IPS-18c (cell line): ENCODE measurements around the gene GDPD4.

Experiments used
- H3K4me3 ChIP-seq: 2 replicates; pipeline ENCODE4 v1.7.0; 2013; ENCODE audit warnings: low read depth, mild to moderate bottlenecking, low read length, moderate library complexity; ENCODE audit not compliant: insufficient read depth
- H3K9me3 ChIP-seq: one replicate; pipeline ENCODE4 v1.6.1; 2013; ENCODE audit warnings: mild to moderate bottlenecking, low read length, moderate library complexity; ENCODE audit not compliant: control insufficient read depth, insufficient read depth

Gene GDPD4

DNA sequence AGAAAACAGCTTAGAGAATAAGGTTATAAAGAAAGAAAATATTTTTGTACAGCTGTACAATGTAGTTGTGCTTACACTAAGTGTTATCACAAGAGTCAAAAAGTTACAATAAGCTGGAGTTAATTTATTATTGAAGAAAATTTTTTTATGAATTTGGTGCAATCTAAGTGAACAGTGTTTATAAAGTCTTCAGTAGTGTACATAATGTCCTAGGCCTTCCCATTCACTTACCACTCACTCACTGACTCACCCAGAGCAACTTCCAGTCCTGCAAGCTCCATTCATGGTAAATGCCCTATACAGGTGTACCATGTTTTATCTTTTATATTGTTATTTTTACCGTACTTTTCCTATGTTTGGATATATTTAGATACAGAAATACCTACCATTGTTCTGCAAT lies 34.7 kb downstream of the GDPD4 start:
- Histone ChIP-seq H3K9me3 (no peaks in the 10 kb centered on the region), H3K4me3 (no peak overlapping the region)

DNA sequence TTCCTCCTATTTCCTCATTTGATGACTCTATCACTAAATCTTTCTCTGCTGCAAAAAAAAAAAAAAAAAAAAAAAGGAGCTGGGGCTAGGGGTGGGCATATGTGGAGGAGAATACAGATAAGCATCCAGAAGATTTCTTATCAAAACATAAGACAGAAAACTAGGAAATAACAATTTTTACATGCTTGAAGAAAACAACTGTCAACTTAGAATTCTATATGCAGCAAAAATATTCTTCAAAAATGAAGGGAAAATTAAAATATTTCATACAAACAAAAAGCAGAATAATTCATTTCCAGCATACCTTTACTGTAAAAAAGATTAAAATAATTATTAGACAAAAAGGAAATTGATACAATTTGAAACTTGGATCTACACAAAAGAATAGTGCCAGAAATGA lies 38.7 kb downstream of the GDPD4 start:
- H3K4me3 ChIP-seq, result no peak overlapping the region
- H3K9me3 ChIP-seq, result no peaks in the 10 kb centered on the region

DNA sequence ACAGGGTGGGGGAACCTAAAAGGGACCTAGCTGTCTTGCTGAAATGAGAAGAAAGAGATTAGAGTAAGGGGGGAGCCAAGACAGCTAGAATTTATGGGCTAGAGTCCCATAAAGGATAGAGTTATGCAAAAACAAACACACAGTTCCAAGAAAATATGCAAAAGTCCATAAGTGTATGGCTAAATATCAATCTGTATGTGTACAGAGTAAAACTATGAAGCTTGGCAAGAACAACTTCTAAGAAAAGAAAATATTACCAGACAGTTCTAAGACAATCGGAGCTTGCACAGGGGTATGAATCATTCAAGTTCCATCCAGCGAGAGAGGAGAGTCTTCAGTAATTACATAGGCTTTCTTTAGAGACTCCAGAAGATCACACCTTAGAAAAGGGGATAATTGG lies 41.8 kb downstream of the GDPD4 start:
- Histone ChIP-seq H3K9me3 (no peaks in the 10 kb centered on the region), H3K4me3 (no peak overlapping the region)

DNA sequence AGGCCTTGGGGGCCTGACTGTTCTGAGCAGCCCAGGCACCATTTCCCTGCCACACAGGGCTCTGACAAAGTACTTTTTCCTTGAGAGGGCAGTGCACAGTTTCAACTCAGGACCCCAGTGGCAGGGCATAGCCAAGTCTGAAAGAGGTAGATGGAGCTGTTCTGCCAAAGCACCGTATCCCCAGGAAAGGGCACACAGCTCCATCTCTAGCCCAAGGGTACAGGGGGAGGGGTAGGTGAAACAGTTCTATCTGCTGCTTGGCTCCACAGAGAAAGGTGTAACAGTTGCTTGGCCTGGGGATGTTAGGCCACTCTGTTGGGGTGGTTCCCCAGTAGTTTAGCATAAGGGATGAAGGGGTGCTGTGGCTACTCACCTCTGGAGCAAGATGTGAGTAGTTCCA lies 47.8 kb downstream of the GDPD4 start:
- H3K4me3 ChIP-seq, result no peak overlapping the region
- no peaks in the 10 kb centered on the region for H3K9me3 ChIP-seq

DNA sequence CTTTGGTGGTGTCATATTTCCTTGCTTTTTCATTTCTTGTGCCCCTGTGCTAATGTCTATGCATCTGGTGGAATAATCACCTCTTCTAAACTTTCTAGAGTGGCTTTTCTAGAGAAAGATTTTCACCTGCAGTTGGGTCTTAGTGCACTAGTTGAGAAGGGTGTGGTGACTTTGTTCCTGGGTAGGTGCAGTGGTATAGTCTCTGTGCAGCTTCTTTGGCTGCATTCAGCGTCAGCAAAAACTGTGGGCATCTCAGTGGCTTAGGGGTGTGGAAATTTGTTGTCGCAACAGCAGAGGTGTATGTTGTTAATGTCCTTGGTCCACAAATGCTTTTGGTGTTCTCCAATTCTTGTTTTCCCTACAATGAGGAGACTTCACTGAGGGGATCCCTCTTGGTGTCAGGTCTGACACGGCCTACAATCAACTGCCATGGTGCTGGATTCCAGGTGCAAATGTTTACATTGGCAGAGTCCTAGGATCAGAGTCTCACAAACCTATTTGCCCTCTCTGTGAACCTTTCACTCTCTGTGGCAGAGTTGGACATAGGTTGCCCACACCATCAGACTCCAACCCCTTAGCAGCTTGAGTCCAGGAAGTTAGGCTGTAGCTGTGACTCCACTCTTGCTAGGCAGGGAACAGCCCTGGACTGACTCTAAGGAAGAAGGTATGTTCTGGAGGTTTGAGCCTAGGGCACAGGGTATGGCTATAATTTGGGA lies 48.8 kb downstream of the GDPD4 start:
- Histone ChIP-seq H3K4me3 (no peak overlapping the region), H3K9me3 (no peaks in the 10 kb centered on the region)

DNA sequence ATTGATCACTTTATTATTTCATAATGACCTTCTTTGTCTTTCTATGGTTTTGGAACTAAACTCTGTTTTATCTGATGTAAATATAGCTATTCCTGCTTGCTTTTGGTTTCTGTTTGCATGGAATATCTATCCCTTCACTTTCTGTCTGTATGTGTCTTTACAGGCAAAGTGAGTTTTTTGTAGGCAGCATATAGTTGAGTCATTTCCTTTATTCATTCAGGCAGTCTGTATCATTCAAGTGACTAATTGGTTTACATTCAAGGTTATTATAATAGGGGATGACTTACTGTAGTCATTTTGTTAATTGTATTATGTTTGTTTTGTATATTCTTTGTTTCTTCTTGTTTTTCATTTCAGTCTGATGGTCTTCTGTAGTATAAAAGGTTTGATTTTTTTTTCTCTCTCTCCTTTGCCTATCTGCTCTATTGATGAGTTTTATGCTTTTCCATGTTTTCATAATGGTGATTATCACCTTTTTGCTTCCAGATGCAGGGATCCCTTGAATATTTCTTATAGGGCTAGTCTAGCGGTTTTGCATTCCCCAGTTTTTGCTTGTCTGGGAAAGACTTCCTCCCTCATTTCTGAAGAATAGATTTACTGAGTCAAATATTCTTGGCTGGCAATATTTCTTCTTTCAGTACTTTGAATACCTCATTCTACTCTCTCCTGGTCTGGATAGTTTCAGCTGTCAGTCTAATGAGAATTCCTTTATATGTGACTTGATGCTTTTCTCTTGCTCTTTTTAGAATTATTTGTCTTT lies 50.4 kb downstream of the GDPD4 start:
- Histone ChIP-seq H3K4me3 (no peak overlapping the region), H3K9me3 (no peaks in the 10 kb centered on the region)

GRCh38 chr11:77249427-77249826 lies 52.1 kb downstream of the GDPD4 start:
- Histone ChIP-seq H3K4me3 (no peak overlapping the region), H3K9me3 (no peaks in the 10 kb centered on the region)

DNA sequence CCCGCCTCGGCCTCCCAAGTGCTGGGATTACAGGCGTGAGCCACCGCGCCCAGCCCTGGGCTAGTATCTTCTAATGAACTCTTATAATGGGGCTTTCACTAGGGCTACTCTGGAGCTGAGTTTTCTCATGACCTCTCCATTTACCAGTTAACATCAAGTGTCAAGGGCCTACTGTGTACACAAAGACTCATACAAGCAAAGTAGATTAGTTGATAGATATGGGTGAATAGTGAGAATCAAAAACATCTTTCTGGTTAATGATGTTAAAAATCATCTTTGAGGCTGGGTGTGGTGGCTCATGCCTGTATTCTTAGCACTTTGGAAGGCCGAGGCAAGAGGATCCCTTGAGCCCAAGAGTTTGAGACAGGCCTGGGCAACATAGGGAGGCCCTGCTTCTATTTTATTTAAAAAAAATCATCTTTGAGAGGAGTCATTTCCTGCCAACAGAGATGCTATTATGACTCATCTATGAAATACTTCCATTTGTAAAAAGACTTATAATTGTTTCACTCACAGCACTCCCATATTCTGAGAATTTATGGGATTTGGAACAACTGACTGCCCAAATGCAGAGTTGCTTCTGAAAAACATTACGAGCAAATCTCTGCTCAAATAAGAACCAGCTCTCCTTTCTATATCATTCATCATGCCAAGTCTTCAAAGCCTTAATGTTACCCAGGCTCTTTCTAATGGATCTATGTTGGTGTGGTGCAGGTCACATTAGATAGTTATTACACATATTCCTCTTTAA lies 57.0 kb downstream of the GDPD4 start:
- H3K4me3 ChIP-seq, result no peak overlapping the region
- H3K9me3 ChIP-seq, result peaks cover 2% of the 10 kb centered on the region

DNA sequence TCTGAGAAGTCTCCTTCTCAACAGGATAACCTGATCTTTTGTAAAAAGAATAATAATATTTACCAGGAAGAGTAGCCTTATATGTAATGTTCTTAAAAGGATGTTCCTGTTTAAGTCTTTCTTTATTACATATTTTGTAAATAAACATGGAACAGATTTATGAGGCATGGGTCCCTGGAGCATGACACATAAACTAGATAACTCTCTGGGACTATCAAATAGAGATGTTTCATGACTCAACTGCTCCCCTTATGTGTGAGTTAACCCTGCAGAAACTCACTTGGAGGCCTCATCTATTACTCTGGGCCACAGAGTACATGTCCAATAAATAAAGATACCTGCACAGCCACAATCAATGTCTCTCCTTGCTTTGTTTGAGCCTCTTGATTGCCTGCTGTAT lies 64.6 kb downstream of the GDPD4 start:
- peaks cover 2% of the 10 kb centered on the region for H3K9me3 ChIP-seq
- H3K4me3 ChIP-seq, result no peak overlapping the region

DNA sequence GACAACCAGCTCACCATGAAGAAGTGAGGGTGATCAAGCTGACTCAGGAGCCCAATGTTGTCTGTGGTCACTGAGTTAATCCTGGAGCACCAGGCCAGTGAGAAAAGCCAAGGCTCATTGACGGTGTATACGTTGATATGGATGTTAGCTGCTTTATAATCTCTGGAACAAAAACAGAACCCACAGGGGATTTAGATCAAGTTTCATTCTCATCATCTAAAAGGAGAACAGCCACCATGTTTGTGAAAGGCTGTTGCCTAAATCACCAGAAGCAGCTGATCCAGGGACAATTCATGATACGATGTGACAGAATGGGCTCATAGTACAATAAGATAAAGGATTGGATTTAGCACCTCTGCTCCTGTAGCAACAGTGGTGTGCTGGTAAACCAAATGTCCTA lies 68.5 kb downstream of the GDPD4 start:
- no peak overlapping the region for H3K4me3 ChIP-seq
- no peaks in the 10 kb centered on the region for H3K9me3 ChIP-seq

GRCh38 chr11:77232242-77232641 lies 69.2 kb downstream of the GDPD4 start:
- H3K9me3 ChIP-seq, result no peaks in the 10 kb centered on the region

GRCh38 chr11:77231800-77232199 lies 69.7 kb downstream of the GDPD4 start:
- no peak overlapping the region for H3K4me3 ChIP-seq
- peaks cover 2% of the 10 kb centered on the region for H3K9me3 ChIP-seq

More at GRCh38 chr11:77232242-77232641, 69.2 kb downstream of the GDPD4 start:
- H3K4me3 ChIP-seq, result no peak overlapping the region

DNA sequence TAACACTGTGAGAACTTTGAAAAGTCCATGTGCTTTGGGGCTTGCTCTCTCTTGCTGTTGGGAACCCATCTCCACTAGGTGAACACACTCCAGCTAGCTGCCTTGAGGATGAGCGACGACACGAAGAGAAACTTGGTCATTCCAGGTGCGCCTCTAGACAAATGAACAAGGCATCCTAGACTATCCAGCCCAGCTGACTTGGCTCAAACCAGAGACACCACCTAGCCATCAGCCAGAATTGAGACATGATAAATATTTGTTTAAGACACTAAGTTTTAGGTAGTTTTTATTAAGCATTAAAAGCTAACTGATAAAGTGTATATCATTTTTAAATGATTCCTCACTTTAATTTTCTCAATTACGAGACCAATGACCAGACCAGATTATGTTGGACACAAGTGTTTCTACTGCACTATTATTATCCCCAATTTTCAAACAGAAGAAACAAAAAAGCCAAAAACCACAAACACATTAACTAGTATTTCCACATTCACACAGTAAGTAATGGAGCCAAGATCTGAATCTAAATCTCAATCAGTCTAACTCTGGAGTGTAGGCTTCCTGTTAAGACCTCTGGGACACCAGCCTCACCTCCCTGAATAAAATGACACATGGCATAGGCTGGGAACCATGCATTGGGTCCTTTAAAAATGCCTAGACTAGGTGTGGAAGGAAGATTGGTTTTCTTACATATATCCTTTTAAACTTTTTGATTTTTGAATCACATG lies 70.4 kb downstream of the GDPD4 start:
- H3K9me3 ChIP-seq, result peaks cover 2% of the 10 kb centered on the region
- H3K4me3 ChIP-seq, result no peak overlapping the region

GRCh38 chr11:77223797-77224196 lies 77.7 kb downstream of the GDPD4 start:
- Histone ChIP-seq H3K9me3 (peaks cover 2% of the 10 kb centered on the region), H3K4me3 (no peak overlapping the region)

DNA sequence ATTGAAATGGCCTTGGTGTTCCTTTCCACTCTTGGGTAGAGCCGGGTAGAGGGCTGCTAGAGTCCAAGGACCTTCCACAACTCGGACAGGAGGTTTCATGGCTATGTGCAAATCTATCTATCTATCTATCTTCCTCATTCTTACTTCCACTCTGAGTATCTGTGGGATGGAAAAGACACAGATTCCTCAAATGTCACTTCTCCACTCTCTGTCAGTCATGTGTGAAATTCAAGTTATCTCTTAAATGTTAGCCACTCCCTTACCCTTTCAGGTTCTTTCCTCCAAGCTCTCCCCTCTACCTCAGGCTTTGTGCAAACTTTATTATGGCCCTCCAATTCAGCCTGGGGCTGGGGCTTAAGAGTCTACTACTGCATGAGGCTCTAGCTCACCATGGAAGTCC lies 84.3 kb downstream of the GDPD4 start:
- Histone ChIP-seq H3K4me3 (no peak overlapping the region), H3K9me3 (no peaks in the 10 kb centered on the region)

DNA sequence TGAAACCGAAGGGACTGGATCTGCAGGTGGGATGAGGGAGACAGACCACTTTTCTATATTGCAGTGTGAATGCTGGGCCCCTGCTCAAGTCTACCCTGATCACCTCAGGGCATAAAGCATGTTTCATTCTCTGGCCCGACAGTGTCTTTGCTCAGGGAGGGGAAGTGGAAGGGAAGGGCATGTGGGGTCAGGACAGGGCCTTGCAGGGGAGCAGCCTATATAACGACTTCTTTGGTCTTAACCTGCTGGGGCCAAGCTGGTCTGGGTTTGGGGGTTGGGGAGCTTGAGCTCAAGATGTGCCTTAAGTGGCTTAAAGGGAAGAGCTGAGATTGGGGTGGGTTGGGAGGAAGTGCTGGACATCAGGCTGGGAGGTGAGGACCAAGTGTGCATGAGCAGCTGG lies 86.4 kb downstream of the GDPD4 start:
- no peak overlapping the region for H3K4me3 ChIP-seq
- no peaks in the 10 kb centered on the region for H3K9me3 ChIP-seq

DNA sequence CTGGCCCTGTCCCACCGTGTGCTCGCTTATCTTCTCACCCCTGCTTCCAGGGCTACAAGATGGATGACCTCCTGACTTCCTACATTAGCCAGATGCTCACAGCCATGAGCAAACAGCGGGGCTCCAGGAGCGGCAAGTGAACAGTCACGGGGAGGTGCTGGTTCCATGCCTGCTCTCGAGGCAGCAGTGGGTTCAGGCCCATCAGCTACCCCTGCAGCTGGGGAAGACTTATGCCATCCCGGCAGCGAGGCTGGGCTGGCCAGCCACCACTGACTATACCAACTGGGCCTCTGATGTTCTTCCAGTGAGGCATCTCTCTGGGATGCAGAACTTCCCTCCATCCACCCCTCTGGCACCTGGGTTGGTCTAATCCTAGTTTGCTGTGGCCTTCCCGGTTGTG lies 86.9 kb downstream of the GDPD4 start:
- Histone ChIP-seq H3K4me3 (no peak overlapping the region), H3K9me3 (no peaks in the 10 kb centered on the region)
